ENCODE data around the gene MDM2.

DNA sequence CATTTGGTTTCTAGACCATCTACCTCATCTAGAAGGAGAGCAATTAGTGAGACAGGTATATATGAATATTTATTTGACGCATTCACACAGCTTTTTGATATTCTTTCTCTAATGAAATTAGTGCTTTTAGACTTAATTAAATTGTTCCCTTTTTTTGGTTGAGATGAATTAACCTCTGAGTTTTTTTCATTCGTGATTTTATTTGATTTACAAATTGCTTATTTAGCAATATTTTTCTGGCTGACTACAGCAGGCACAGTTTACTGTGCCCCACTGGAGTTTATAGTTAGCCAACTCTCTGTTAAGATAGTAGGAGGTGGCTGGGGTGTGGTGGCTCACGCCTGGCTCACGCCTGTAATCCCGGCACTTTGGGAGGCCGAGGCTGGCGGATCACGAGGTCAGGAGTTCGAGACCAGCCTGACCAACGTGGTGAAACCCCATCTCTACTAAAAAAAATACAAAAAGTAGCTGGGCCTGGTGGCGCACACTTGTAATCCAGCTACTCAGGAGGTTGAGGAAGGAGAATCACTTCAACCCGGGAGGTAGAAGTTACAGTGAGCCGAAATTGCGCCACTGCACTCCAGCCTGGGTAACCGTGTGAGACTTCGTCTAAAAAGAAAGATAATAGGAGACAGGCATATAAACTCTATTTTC lies 16.7 kb downstream of the MDM2 start:
- TF ChIP-seq, protein P1, sequence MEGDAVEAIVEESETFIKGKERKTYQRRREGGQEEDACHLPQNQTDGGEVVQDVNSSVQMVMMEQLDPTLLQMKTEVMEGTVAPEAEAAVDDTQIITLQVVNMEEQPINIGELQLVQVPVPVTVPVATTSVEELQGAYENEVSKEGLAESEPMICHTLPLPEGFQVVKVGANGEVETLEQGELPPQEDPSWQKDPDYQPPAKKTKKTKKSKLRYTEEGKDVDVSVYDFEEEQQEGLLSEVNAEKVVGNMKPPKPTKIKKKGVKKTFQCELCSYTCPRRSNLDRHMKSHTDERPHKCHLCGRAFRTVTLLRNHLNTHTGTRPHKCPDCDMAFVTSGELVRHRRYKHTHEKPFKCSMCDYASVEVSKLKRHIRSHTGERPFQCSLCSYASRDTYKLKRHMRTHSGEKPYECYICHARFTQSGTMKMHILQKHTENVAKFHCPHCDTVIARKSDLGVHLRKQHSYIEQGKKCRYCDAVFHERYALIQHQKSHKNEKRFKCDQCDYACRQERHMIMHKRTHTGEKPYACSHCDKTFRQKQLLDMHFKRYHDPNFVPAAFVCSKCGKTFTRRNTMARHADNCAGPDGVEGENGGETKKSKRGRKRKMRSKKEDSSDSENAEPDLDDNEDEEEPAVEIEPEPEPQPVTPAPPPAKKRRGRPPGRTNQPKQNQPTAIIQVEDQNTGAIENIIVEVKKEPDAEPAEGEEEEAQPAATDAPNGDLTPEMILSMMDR (IDR thresholded peaks at IDR 0.05): no peak
- no peak for TF ChIP-seq POLR2A (IDR thresholded peaks at IDR 0.05)

Measured in heart left ventricle (tissue), 13 donors.